Neural cell (in vitro differentiated cells): ENCODE data around the gene TRIM2. TPM values are rescaled to one million over a fixed set of nuclear protein-coding genes. Genes with fewer than 3 reads are reported as not detected.

Source experiments
- H2AFZ ChIP-seq: fragments of 200-600, 300-800 bp; sonication (generic), shearing (Covaris generic); 2 replicates; pipeline ENCODE4 v1.6.0; 2014; ENCODE audit warnings: low read depth, mild to moderate bottlenecking, antibody characterized with exemption, low read length, moderate library complexity
- H3F3A ChIP-seq: fragments of 200-600 bp; shearing (Covaris generic); 2 replicates; pipeline ENCODE4 v1.6.1; 2016; ENCODE audit warnings: mild to moderate bottlenecking, moderate library complexity, mixed read lengths, antibody characterized with exemption, low read length; ENCODE audit not compliant: insufficient read depth, poor library complexity, severe bottlenecking
- H3K27ac ChIP-seq: fragments of 200-600, 300-800 bp; sonication (generic), shearing (Covaris generic); 2 replicates; pipeline ENCODE4 v1.5.1; 2014; ENCODE audit warnings: mild to moderate bottlenecking, low read length, moderate library complexity
- H3K27me3 ChIP-seq: fragments of 300-800, 200-600 bp; sonication (generic), shearing (Covaris generic); 2 replicates; pipeline ENCODE4 v1.6.0; 2014; ENCODE audit warnings: mild to moderate bottlenecking, low read depth, low read length, moderate library complexity; ENCODE audit not compliant: insufficient read depth
- H3K36me3 ChIP-seq: fragments of 300-800, 200-600 bp; sonication (generic), shearing (Covaris generic); 2 replicates; pipeline ENCODE4 v1.5.1; 2014; ENCODE audit warnings: mild to moderate bottlenecking, antibody characterized with exemption, low read length, moderate library complexity; ENCODE audit not compliant: insufficient read depth
- H3K4me2 ChIP-seq: fragments of 300-800, 200-600 bp; sonication (generic), shearing (Covaris generic); 2 replicates; pipeline ENCODE4 v1.6.0; 2014; ENCODE audit warnings: mild to moderate bottlenecking, low read length
- H3K4me3 ChIP-seq: fragments of 300-800, 200-600 bp; sonication (generic), shearing (Covaris generic); 2 replicates; pipeline ENCODE4 v1.5.1; 2014; ENCODE audit warnings: mild to moderate bottlenecking, low read length, moderate library complexity
- H3K79me2 ChIP-seq: fragments of 200-600 bp; shearing (Covaris generic); replicated peaks from 2 replicates; pipeline ENCODE4 v1.6.0; 2014; ENCODE audit warnings: mild to moderate bottlenecking, low read length, moderate library complexity; ENCODE audit not compliant: insufficient read depth
- H3K9ac ChIP-seq: fragments of 300-800, 200-600 bp; sonication (generic), shearing (Covaris generic); 2 replicates; pipeline ENCODE4 v1.6.1; 2016; ENCODE audit warnings: mild to moderate bottlenecking, low read length, mixed read lengths
- H3K9me2 ChIP-seq: fragments of 200-600 bp; shearing (Covaris generic); 2 replicates; pipeline ENCODE4 v1.6.1; 2016; ENCODE audit warnings: mild to moderate bottlenecking, low read length, mixed read lengths; ENCODE audit not compliant: insufficient read depth
- H3K9me3 ChIP-seq: fragments of 200-600, 300-800 bp; sonication (generic), shearing (Covaris generic); 2 replicates; pipeline ENCODE4 v1.6.1; 2016; ENCODE audit warnings: mild to moderate bottlenecking, mixed run types, low read length, moderate library complexity, mixed read lengths
- H4K20me1 ChIP-seq: fragments of 200-600 bp; shearing (Covaris generic); 2 replicates; pipeline ENCODE4 v1.6.1; 2016; ENCODE audit warnings: mild to moderate bottlenecking, mixed run types; ENCODE audit not compliant: insufficient read depth
- CTCF ChIP-seq: fragments of 450-650 bp; IDR thresholded peaks from 2 replicates; pipeline ENCODE4 v1.5.1; 2014; ENCODE audit warnings: antibody characterized with exemption, mild to moderate bottlenecking, moderate library complexity; ENCODE audit not compliant: poor library complexity, severe bottlenecking
- EP300 ChIP-seq: fragments of 450-650 bp; conservative IDR thresholded peaks from 2 replicates; pipeline ENCODE4 v1.6.1; 2014; ENCODE audit warnings: antibody characterized with exemption, mild to moderate bottlenecking, moderate library complexity; ENCODE audit not compliant: poor library complexity, severe bottlenecking
- EZH2 ChIP-seq: fragments of 200-600, 300-800 bp; shearing (Covaris generic), sonication (generic); IDR thresholded peaks from 2 replicates; pipeline ENCODE4 v1.6.1; 2014; ENCODE audit warnings: antibody characterized with exemption, low read length, borderline replicate concordance, mild to moderate bottlenecking; ENCODE audit not compliant: insufficient read depth, poor library complexity, severe bottlenecking
- MXI1 ChIP-seq: fragments of 450-650 bp; conservative IDR thresholded peaks from 2 replicates; pipeline ENCODE4 v1.6.1; 2014; ENCODE audit warnings: antibody characterized with exemption, mild to moderate bottlenecking; ENCODE audit not compliant: poor library complexity, severe bottlenecking
- POLR2AphosphoS5 ChIP-seq: IDR thresholded peaks from 2 replicates; pipeline ENCODE4 v1.6.1; 2012
- RAD21 ChIP-seq: fragments of 450-650 bp; conservative IDR thresholded peaks from 2 replicates; pipeline ENCODE4 v1.6.1; 2014; ENCODE audit warnings: antibody characterized with exemption, mild to moderate bottlenecking, moderate library complexity
- REST ChIP-seq: IDR thresholded peaks from 2 replicates; pipeline ENCODE4 v1.6.1; 2012; ENCODE audit warnings: borderline replicate concordance
- SMC3 ChIP-seq: fragments of 450-650 bp; conservative IDR thresholded peaks from 2 replicates; pipeline ENCODE4 v1.6.1; 2014; ENCODE audit warnings: antibody characterized with exemption, mild to moderate bottlenecking, moderate library complexity; ENCODE audit not compliant: poor library complexity
- TAF1 ChIP-seq: IDR thresholded peaks from 2 replicates; pipeline ENCODE4 v1.6.1; 2012; ENCODE audit warnings: low read depth
- polyA plus RNA-seq: library from polyadenylated mRNA; depleted of rRNA; stranded (reverse); fragments of >200 nt; gene quantifications from 2 replicates; pipeline ENCODE4 v1.2.3, GENCODE V29; 2014

Gene TRIM2
- polyA plus RNA-seq, 1 donor from 2014 or later = 261 TPM

- Histone ChIP-seq H3K9me2 (no peaks in the 10 kb centered on the region), H3K9me3 (no peaks in the 10 kb centered on the region), H3F3A (no peaks in the 10 kb centered on the region), H3K27me3 (no peaks in the 10 kb centered on the region), H4K20me1 (no peaks in the 10 kb centered on the region), H3K9ac (no peak overlapping the region), H3K79me2 (peaks cover 64% of the 10 kb centered on the region), H2AFZ (no peak overlapping the region), H3K36me3 (no peaks in the 10 kb centered on the region), H3K4me2 (no peak overlapping the region), H3K4me3 (no peak overlapping the region), H3K27ac (no peak overlapping the region)
- TF ChIP-seq REST (no peak), EZH2 (no peak), MXI1 (no peak), SMC3 (no peak), CTCF (no peak), EP300 (no peak), POLR2AphosphoS5 (no peak), RAD21 (no peak), TAF1 (no peak)
These were observed 6.5 kb downstream of the TRIM2 start for GRCh38 chr4:153210727-153211126.

GRCh38 chr4:153211986-153212728, 7.9 kb downstream of the TRIM2 start:
- Histone ChIP-seq H3K79me2 (peaks cover 50% of the 10 kb centered on the region), H3K4me3 (no peak overlapping the region), H3K4me2 (no peak overlapping the region), H3K9me3 (no peaks in the 10 kb centered on the region), H4K20me1 (no peaks in the 10 kb centered on the region), H3K27me3 (no peaks in the 10 kb centered on the region), H3K36me3 (no peaks in the 10 kb centered on the region), H3K27ac (no peak overlapping the region), H3K9me2 (no peaks in the 10 kb centered on the region), H3K9ac (no peak overlapping the region), H3F3A (no peaks in the 10 kb centered on the region), H2AFZ (no peak overlapping the region)
- TF ChIP-seq MXI1 = no peak
- TF ChIP-seq POLR2AphosphoS5 = no peak
- TF ChIP-seq CTCF = no peak
- TF ChIP-seq SMC3 = no peak
- TF ChIP-seq REST = no peak
- TF ChIP-seq RAD21 = no peak
- TF ChIP-seq EP300 = no peak
- TF ChIP-seq TAF1 = no peak
- no peak for TF ChIP-seq EZH2
